Measurements from ENCODE around the gene ATP5PB.
A peak's percentile ranks its signal among the peaks of the same experiment; 100 is the strongest.

Gene ATP5PB

GRCh38 chr1:111424281-111424680 lies 25.0 kb upstream of the ATP5PB start:
- no peak overlapping the region for H3K4me3 ChIP-seq (ENCODE audit: low read depth, low read length)
- no peak for TF ChIP-seq CTCF (IDR thresholded peaks at IDR 0.05; ENCODE audit: low read depth, low read length, missing control alignments)
- DNase-seq (ENCODE audit: low read depth) = no peak

- no peak overlapping the region for H3K4me3 ChIP-seq (ENCODE audit: low read depth, low read length)
- DNase-seq (ENCODE audit: low read depth) = no peak
- TF ChIP-seq CTCF (IDR thresholded peaks at IDR 0.05; ENCODE audit: low read depth, low read length, missing control alignments) = no peak
These were observed 12.5 kb upstream of the ATP5PB start for GRCh38 chr1:111436726-111437125.

- DNase-seq (ENCODE audit: low read depth) = no peak
These were observed 9.6 kb upstream of the ATP5PB start for GRCh38 chr1:111439461-111440351.

GRCh38 chr1:111441573-111442192 lies 7.6 kb upstream of the ATP5PB start:
- DNase-seq (ENCODE audit: low read depth) = no peak
- TF ChIP-seq CTCF (IDR thresholded peaks at IDR 0.05; ENCODE audit: low read depth, low read length, missing control alignments) = peak; percentile 74
- no peak overlapping the region for H3K4me3 ChIP-seq (ENCODE audit: low read depth, low read length)

More at GRCh38 chr1:111439461-111440351, 9.6 kb upstream of the ATP5PB start:
- no peak overlapping the region for H3K4me3 ChIP-seq (ENCODE audit: low read depth, low read length)
- no peak for TF ChIP-seq CTCF (IDR thresholded peaks at IDR 0.05; ENCODE audit: low read depth, low read length, missing control alignments)

- DNase-seq (ENCODE audit: low read depth) = no peak
- no peak for TF ChIP-seq CTCF (IDR thresholded peaks at IDR 0.05; ENCODE audit: low read depth, low read length, missing control alignments)
- H3K4me3 ChIP-seq (ENCODE audit: low read depth, low read length) = no peak overlapping the region
These were observed 6.8 kb upstream of the ATP5PB start for GRCh38 chr1:111442457-111442856.

GRCh38 chr1:111444031-111444430 lies 5.2 kb upstream of the ATP5PB start:
- TF ChIP-seq CTCF (IDR thresholded peaks at IDR 0.05; ENCODE audit: low read depth, low read length, missing control alignments) = no peak
- no peak for DNase-seq (ENCODE audit: low read depth)
- no peak overlapping the region for H3K4me3 ChIP-seq (ENCODE audit: low read depth, low read length)
